Measurements from ENCODE around the gene ZNF609. TPM values are rescaled to one million over a fixed set of nuclear protein-coding genes. Genes with fewer than 3 reads are reported as not detected.

ZNF609 gene
- total and polyA plus RNA-seq, 2 of the 13 experiments (the other 11 are each of a cell fraction or from before 2014, with no cell fraction given), result 8.9 to 9.9 TPM

GRCh38 chr15:64456634-64457108, 3.7 kb upstream of the ZNF609 start (continued):
- TF ChIP-seq GABPA (IDR thresholded peaks at IDR 0.05; ENCODE audit: low read depth, low read length) (no peak), GABPA (CRISPR knock-in tag; IDR thresholded peaks at IDR 0.05; ENCODE audit: low read depth) (no peak), ZBTB39 (CRISPR knock-in tag; IDR thresholded peaks at IDR 0.05) (no peak), KAT2B (IDR thresholded peaks at IDR 0.05; ENCODE audit: borderline replicate concordance, low read depth, low read length) (no peak), ZNF800 (CRISPR knock-in tag; IDR thresholded peaks at IDR 0.05) (no peak)

GRCh38 chr15:64459066-64459781, 1.2 kb upstream of the ZNF609 start:
- no peak overlapping the region; the same call in 1 of the 2 replicates for H3K4me2 ChIP-seq (ENCODE audit: low read depth, low read length)
- no peak for TF ChIP-seq ZNF451 (CRISPR knock-in tag; IDR thresholded peaks at IDR 0.05)
- no peak for TF ChIP-seq MAFK (conservative IDR thresholded peaks at IDR 0.05 in 1 of 2, IDR thresholded peaks at IDR 0.05 in 1 of 2; ENCODE audit: low read length in 2 of 2)
- no peak for TF ChIP-seq ZNF326 (CRISPR knock-in tag; IDR thresholded peaks at IDR 0.05; ENCODE audit: borderline replicate concordance)
- no peak for TF ChIP-seq MTA1 (CRISPR knock-in tag; IDR thresholded peaks at IDR 0.05; ENCODE audit: borderline replicate concordance)
- intact Hi-C loops (cut with micrococcal nuclease; ENCODE audit: unreplicated experiment) (no loop called here), in situ Hi-C loops (cut with HindIII; ENCODE audit: extremely low pct_ligation_motif_present, low pct_unique_long_range_greater_than_20kb) (no loop called here)
- CTCF ChIA-PET (ENCODE audit: low intra/inter-chr PET ratio, low total read pairs), result no interaction called here
- peaks cover 2 to 11% of the 10 kb centered on the region in 2 experiments; a peak in 4 of 5 replicates for H3K36me3 ChIP-seq (replicated peaks in 1 of 2; ENCODE audit: control insufficient read depth in 1 of 2, insufficient read depth in 2 of 2, low read length in 2 of 2)
- ATAC-seq (no peak), DNase-seq (ENCODE audit: low spot score) (no peak), FAIRE-seq (no peak)
- no peak overlapping the region for H3K27ac ChIP-seq (ENCODE audit: extremely low read length, insufficient read depth, low read length)
- no peak overlapping the region for H3K4me3 ChIP-seq (replicated peaks in 1 of 3; ENCODE audit: insufficient read depth in 1 of 3, low read depth in 2 of 3, low read length in 3 of 3)
- peaks cover 11% of the 10 kb centered on the region; the same call in 1 of the 2 replicates for H4K20me1 ChIP-seq (ENCODE audit: insufficient read depth, low read length)
- BruUV-seq (replicated peaks), result no TSS peak
- H3K9me3 ChIP-seq (ENCODE audit: low read length), result no peaks in the 10 kb centered on the region
- H3K79me2 ChIP-seq (ENCODE audit: insufficient read depth, low read length), result peaks cover 31% of the 10 kb centered on the region
- H2AFZ ChIP-seq (ENCODE audit: low read length), result no peak overlapping the region
- H3K4me1 ChIP-seq (ENCODE audit: insufficient read depth, low read length), result peaks cover 59% of the 10 kb centered on the region
- 76% methylated on average over 3 of the region's 3 CpGs for WGBS (ENCODE audit: low lambda C conversion rate)
- no peaks in the 10 kb centered on the region for H3K27me3 ChIP-seq (ENCODE audit: control insufficient read depth in 1 of 2, insufficient read depth in 2 of 2, low read length in 2 of 2)
- POLR2A ChIA-PET, result no interaction called here
- H3K9ac ChIP-seq (ENCODE audit: insufficient read depth, low read depth, low read length), result no peak overlapping the region
